ENCODE measurements around the gene DYNLL1. TPM values are rescaled to one million over a fixed set of nuclear protein-coding genes. Genes with fewer than 3 reads are reported as not detected.

DYNLL1 gene
- total RNA-seq, 1 experiment from 2014 or later: 618 TPM

DNA sequence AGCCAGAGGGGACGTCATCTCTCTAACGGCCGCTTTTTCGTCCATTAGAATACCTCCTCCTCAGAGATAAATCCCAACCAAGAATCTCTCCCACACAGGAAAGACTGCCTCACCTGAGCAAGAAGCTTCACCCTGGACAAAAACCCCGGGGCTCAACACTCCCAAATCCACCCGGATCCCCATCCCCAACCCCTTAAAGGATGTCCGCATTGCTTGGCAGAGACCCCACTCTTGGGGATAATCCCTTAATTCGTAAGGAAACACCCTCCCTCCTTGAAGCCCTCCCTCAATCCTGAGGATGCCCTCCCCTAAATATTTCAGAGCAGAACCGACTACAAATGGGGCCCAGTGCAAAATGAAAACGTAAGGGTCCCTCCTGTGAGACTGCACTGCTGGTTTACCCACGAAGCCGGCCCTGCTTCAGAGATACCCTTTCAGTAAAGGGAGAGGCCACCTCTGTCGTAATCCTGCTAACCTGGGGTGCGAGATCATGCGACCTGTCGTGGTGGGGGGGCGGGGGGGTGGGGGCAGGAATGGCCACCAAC is 655 bp upstream of the DYNLL1 start:
- WGBS (ENCODE audit: extremely low coverage, insufficient read length, low lambda C conversion rate): no CpG with 5 or more reads among the region's 17 CpGs
- Histone ChIP-seq H3K18ac (ENCODE audit: insufficient read length, low read depth, low read length) (no peak overlapping the region), H3K27me3 (ENCODE audit: insufficient read depth, low read length) (no peaks in the 10 kb centered on the region), H3T11ph (ENCODE audit: low read length) (no peak overlapping the region), H2BK5ac (ENCODE audit: insufficient read length, low read length) (no peak overlapping the region), H2BK120ac (ENCODE audit: low read depth, low read length, poor library complexity, severe bottlenecking) (no peak overlapping the region), H4K20me1 (ENCODE audit: control insufficient read depth, insufficient read depth, insufficient read length) (no peaks in the 10 kb centered on the region), H3K14ac (ENCODE audit: insufficient read depth, low read length) (peak overlapping the region; percentile 51; the same call in 1 of the 2 replicates), H3K9me3 (ENCODE audit: control insufficient read depth, low read depth, low read length) (no peaks in the 10 kb centered on the region), H4K8ac (replicated peaks; ENCODE audit: insufficient read length, low read depth, low read length) (no peak overlapping the region), H3K23me2 (ENCODE audit: insufficient read length, low read depth, low read length, poor library complexity, severe bottlenecking) (peaks cover 14% of the 10 kb centered on the region), H4K5ac (ENCODE audit: insufficient read length, low read depth, low read length) (no peak overlapping the region), H3K56ac (ENCODE audit: insufficient read length, low read depth, low read length) (no peak overlapping the region), H3K79me2 (ENCODE audit: insufficient read depth, low read length) (peaks cover 10% of the 10 kb centered on the region; the same call in 1 of the 2 replicates), H3K4me1 (ENCODE audit: insufficient read depth, low read length) (no peaks in the 10 kb centered on the region; the same call in 1 of the 2 replicates), H3K4me2 (ENCODE audit: insufficient read depth, insufficient read length, low read length) (peak overlapping the region; percentile 78), H2BK15ac (ENCODE audit: low read depth, low read length) (no peak overlapping the region), H2BK20ac (ENCODE audit: low read depth, low read length, poor library complexity, severe bottlenecking) (no peak overlapping the region), H2AK5ac (ENCODE audit: insufficient read length, low read length) (no peak overlapping the region), H3K23ac (ENCODE audit: insufficient read length, low read depth, low read length) (no peak overlapping the region), H3K79me1 (ENCODE audit: insufficient read depth, low read depth, low read length, poor library complexity, severe bottlenecking) (peaks cover 3% of the 10 kb centered on the region), H2BK12ac (ENCODE audit: insufficient read length, low read depth, low read length) (no peak overlapping the region), H4K91ac (ENCODE audit: insufficient read length, low read depth, low read length) (no peak overlapping the region), H3K4ac (ENCODE audit: low read depth, low read length) (no peak overlapping the region), H3K27ac (ENCODE audit: insufficient read length, low read depth, low read length) (no peak overlapping the region), H2AFZ (ENCODE audit: low read length) (peak overlapping the region; percentile 19), H3K9ac (ENCODE audit: extremely low read depth, insufficient read length, low read length) (peak overlapping the region; percentile 49)
- peaks cover 20 to 42% (median 32%) of the 10 kb centered on the region in 3 experiments; a peak in 6 of 7 replicates for H3K36me3 Mint-ChIP-seq (ENCODE audit: insufficient read depth in 1 of 3, low read depth in 3 of 3)
- DNase-seq: no peak
- TF ChIP-seq, protein P1, sequence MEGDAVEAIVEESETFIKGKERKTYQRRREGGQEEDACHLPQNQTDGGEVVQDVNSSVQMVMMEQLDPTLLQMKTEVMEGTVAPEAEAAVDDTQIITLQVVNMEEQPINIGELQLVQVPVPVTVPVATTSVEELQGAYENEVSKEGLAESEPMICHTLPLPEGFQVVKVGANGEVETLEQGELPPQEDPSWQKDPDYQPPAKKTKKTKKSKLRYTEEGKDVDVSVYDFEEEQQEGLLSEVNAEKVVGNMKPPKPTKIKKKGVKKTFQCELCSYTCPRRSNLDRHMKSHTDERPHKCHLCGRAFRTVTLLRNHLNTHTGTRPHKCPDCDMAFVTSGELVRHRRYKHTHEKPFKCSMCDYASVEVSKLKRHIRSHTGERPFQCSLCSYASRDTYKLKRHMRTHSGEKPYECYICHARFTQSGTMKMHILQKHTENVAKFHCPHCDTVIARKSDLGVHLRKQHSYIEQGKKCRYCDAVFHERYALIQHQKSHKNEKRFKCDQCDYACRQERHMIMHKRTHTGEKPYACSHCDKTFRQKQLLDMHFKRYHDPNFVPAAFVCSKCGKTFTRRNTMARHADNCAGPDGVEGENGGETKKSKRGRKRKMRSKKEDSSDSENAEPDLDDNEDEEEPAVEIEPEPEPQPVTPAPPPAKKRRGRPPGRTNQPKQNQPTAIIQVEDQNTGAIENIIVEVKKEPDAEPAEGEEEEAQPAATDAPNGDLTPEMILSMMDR (conservative IDR thresholded peaks at IDR 0.05): no peak
- H3K9me3 Mint-ChIP-seq: no peaks in the 10 kb centered on the region
- no peaks in the 10 kb centered on the region for H3K27me3 Mint-ChIP-seq (ENCODE audit: low read depth)
- H3K27ac Mint-ChIP-seq: peak overlapping the region; percentile 91 to 96 (median 96)
- peak overlapping the region; percentile 97 to 99 for H3K4me3 Mint-ChIP-seq
- H3K4me1 Mint-ChIP-seq: peaks cover 26 to 30% of the 10 kb centered on the region in 2 experiments
